Measurements from ENCODE around the gene SMAD6. TPM values are rescaled to one million over a fixed set of nuclear protein-coding genes. Genes with fewer than 3 reads are reported as not detected.

Gene SMAD6
- total and polyA plus RNA-seq, 10 of the 15 experiments (the other 5 are each of a cell fraction or from before 2014, with no cell fraction given), result under 0.01 to 0.10 (median 0.03) TPM; not detected in 7

- no peak for TF ChIP-seq TCF3 (IDR thresholded peaks at IDR 0.05; ENCODE audit: borderline replicate concordance, insufficient read depth, low read depth, low read length)
- TF ChIP-seq IRF3 (IDR thresholded peaks at IDR 0.05), result no peak
- no peak for TF ChIP-seq MLLT1 (IDR thresholded peaks at IDR 0.05)
- no peak for TF ChIP-seq TCF12 (IDR thresholded peaks at IDR 0.05; ENCODE audit: low read depth, low read length)
Observed at GRCh38 chr15:66726386-66726785, 24.4 kb downstream of the SMAD6 start (continued).

GRCh38 chr15:66729331-66729951 lies 27.4 kb downstream of the SMAD6 start:
- Histone ChIP-seq H3K79me2 (ENCODE audit: control insufficient read depth, insufficient read depth, low read length) (no peaks in the 10 kb centered on the region), H3K4me1 (ENCODE audit: control insufficient read depth, insufficient read depth, low read length) (no peaks in the 10 kb centered on the region), H3K27ac (ENCODE audit: control insufficient read depth, insufficient read depth) (no peak overlapping the region), H3K9me3 (replicated peaks; ENCODE audit: control insufficient read depth, insufficient read depth, low read length) (no peaks in the 10 kb centered on the region), H2AFZ (ENCODE audit: control insufficient read depth, low read depth, low read length) (no peak overlapping the region), H3K36me3 (ENCODE audit: control insufficient read depth in 2 of 2, insufficient read depth in 2 of 2, low read length in 1 of 2) (no peaks in the 10 kb centered on the region), H3K9ac (ENCODE audit: control insufficient read depth, insufficient read depth, low read length) (no peak overlapping the region), H3K27me3 (replicated peaks in 1 of 2; ENCODE audit: control insufficient read depth in 2 of 2, insufficient read depth in 2 of 2, low read length in 1 of 2) (no peaks in the 10 kb centered on the region; a peak in 3 of 4 replicates), H4K20me1 (ENCODE audit: control insufficient read depth, insufficient read depth) (no peaks in the 10 kb centered on the region), H3K4me3 (no peak overlapping the region), H3K4me2 (ENCODE audit: control insufficient read depth, insufficient read depth) (no peak overlapping the region)
- FAIRE-seq (no peak), DNase-seq (ENCODE audit: low read depth, low spot score) (no peak), ATAC-seq (no peak)
- POLR2A ChIA-PET, result interaction anchor here (0.6 kb wide), 1 partner anchor 37 kb away, joined by 3 read pairs; no protein-coding TSS in a partner anchor
- in situ Hi-C loops (cut with MboI) (no loop called here), intact Hi-C loops (cut with micrococcal nuclease; ENCODE audit: unreplicated experiment) (no loop called here)
- RAD21 ChIA-PET (ENCODE audit: unreplicated experiment), result no interaction called here
- whole genome bisulfite sequencing (ENCODE audit: insufficient coverage, insufficient replicate concordance, low lambda C conversion rate, missing lambda C conversion rate), result 54% methylated on average over 26 of the region's 26 CpGs
- BruUV-seq (replicated peaks), result no TSS peak
- CTCF ChIA-PET, result interaction anchor here (1.1 kb wide), 1 partner anchor 15 kb away, joined by 3 read pairs; no protein-coding TSS in a partner anchor
- SMC1A ChIA-PET (ENCODE audit: uncharacterized antibody, unreplicated experiment), result interaction anchor here (1.0 to 1.6 kb wide), 2 partner anchors 18 to 46 kb away, joined by 3 to 5 read pairs; no protein-coding TSS in a partner anchor
- TF ChIP-seq DPF2 (IDR thresholded peaks at IDR 0.05) (no peak), MXI1 (IDR thresholded peaks at IDR 0.05; ENCODE audit: low read depth, low read length) (no peak), CEBPB (IDR thresholded peaks at IDR 0.05; ENCODE audit: borderline replicate concordance in 1 of 2, low read depth in 2 of 2, low read length in 2 of 2) (no peak), SUPT20H (IDR thresholded peaks at IDR 0.05; ENCODE audit: borderline replicate concordance, control insufficient read depth, low read depth, low read length) (no peak), MEF2A (IDR thresholded peaks at IDR 0.05; ENCODE audit: insufficient read depth, low read depth, low read length) (no peak), CHD4 (IDR thresholded peaks at IDR 0.05) (no peak), ZNF274 (IDR thresholded peaks at IDR 0.05; ENCODE audit: insufficient read depth, insufficient read length) (no peak), MAX (IDR thresholded peaks at IDR 0.05; ENCODE audit: low read depth, low read length) (no peak), HCFC1 (IDR thresholded peaks at IDR 0.05; ENCODE audit: low read length) (no peak), EZH2 (IDR thresholded peaks at IDR 0.05; ENCODE audit: borderline replicate concordance, control insufficient read depth, low read depth, low read length) (no peak)
- TF ChIP-seq, protein P1, sequence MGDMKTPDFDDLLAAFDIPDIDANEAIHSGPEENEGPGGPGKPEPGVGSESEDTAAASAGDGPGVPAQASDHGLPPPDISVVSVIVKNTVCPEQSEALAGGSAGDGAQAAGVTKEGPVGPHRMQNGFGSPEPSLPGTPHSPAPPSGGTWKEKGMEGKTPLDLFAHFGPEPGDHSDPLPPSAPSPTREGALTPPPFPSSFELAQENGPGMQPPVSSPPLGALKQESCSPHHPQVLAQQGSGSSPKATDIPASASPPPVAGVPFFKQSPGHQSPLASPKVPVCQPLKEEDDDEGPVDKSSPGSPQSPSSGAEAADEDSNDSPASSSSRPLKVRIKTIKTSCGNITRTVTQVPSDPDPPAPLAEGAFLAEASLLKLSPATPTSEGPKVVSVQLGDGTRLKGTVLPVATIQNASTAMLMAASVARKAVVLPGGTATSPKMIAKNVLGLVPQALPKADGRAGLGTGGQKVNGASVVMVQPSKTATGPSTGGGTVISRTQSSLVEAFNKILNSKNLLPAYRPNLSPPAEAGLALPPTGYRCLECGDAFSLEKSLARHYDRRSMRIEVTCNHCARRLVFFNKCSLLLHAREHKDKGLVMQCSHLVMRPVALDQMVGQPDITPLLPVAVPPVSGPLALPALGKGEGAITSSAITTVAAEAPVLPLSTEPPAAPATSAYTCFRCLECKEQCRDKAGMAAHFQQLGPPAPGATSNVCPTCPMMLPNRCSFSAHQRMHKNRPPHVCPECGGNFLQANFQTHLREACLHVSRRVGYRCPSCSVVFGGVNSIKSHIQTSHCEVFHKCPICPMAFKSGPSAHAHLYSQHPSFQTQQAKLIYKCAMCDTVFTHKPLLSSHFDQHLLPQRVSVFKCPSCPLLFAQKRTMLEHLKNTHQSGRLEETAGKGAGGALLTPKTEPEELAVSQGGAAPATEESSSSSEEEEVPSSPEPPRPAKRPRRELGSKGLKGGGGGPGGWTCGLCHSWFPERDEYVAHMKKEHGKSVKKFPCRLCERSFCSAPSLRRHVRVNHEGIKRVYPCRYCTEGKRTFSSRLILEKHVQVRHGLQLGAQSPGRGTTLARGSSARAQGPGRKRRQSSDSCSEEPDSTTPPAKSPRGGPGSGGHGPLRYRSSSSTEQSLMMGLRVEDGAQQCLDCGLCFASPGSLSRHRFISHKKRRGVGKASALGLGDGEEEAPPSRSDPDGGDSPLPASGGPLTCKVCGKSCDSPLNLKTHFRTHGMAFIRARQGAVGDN (IDR thresholded peaks at IDR 0.05), result no peak

Data from GM12878 (cell line).